GM10248 (cell line): Measurements from ENCODE around the gene AMPD3.

Source experiments
- CTCF ChIA-PET: fragments of 300-600 bp; sonication (Branson Sonifier 250); formaldehyde crosslinking; extraction: SDS; loops from one replicate; lab custom pipeline; 2021; ENCODE audit warnings: antibody characterized with exemption; lab: Yijun Ruan, JAX
- POLR2A ChIA-PET: fragments of 350-650 bp; sonication (Branson Sonifier 250); formaldehyde crosslinking; extraction: SDS; loops from one replicate; lab custom pipeline; 2020; ENCODE audit warnings: antibody characterized with exemption; lab: Yijun Ruan, JAX
- DNase-seq: peaks from one replicate; pipeline ENCODE4 v3.0.0; 2012; ENCODE audit errors: extremely low spot score
- TF ChIP-seq, protein P1 (sequence below): IDR thresholded peaks from 2 replicates; pipeline ENCODE4 v1.5.1; 2012; ENCODE audit warnings: mild to moderate bottlenecking, low read depth; ENCODE audit errors: extremely low read depth, missing control alignments, control extremely low read depth

AMPD3 gene

DNA sequence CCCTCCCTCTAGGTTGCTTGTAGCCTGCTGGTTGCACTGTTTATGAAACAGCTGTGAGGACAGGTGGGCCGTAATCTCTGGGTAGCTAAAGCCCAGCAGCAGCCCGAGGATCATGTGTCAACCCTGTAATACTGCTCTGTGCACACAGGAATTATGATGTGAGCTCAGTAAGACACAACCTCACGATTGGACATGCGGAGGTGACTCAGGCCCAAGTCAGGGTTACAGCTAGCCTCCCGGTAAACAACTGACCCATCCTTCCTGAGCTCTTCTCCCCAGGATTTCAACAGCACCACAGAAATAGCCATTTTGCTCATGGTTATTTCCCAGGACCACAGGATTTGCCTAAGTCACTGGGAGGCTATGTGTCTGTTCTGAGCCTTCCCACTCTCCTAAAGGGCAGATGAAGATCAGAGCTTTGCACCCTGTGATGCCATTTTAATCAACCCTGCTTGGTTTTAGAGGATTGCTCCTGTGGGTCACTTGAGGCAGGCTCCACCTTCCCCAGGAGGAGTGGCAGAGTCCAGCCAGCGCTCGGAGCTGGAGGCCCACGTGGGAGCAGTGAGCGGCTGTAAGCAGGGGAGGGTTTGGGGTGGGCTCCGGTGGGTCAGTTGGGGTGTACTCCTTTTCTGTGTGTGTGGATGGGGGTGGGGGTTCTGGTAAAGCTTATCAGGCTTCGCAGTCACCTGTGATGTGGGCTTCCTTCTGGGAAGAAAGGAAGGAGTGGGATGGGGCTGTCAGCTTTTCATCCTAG lies at the start of gene AMPD3:
Gene AMPD3 (plus strand): TSS at position 387 of the 754 bp plus-strand sequence. CDS start 6,256 bp downstream, outside the sequence.
- ChIA-PET CTCF (interaction anchor here (0.8 to 7.1 kb wide), 11 partner anchors 9 to 199 kb away, joined by 3 to 67 read pairs (median 6); partner anchors contain the start of gene RNF141), POLR2A (interaction anchor here (0.8 to 2.1 kb wide), 2 partner anchors 13 to 348 kb away, joined by 4 to 10 read pairs; no protein-coding TSS in a partner anchor)
- DNase-seq = peak; percentile 51
- TF ChIP-seq, protein P1, sequence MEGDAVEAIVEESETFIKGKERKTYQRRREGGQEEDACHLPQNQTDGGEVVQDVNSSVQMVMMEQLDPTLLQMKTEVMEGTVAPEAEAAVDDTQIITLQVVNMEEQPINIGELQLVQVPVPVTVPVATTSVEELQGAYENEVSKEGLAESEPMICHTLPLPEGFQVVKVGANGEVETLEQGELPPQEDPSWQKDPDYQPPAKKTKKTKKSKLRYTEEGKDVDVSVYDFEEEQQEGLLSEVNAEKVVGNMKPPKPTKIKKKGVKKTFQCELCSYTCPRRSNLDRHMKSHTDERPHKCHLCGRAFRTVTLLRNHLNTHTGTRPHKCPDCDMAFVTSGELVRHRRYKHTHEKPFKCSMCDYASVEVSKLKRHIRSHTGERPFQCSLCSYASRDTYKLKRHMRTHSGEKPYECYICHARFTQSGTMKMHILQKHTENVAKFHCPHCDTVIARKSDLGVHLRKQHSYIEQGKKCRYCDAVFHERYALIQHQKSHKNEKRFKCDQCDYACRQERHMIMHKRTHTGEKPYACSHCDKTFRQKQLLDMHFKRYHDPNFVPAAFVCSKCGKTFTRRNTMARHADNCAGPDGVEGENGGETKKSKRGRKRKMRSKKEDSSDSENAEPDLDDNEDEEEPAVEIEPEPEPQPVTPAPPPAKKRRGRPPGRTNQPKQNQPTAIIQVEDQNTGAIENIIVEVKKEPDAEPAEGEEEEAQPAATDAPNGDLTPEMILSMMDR = no peak

DNA sequence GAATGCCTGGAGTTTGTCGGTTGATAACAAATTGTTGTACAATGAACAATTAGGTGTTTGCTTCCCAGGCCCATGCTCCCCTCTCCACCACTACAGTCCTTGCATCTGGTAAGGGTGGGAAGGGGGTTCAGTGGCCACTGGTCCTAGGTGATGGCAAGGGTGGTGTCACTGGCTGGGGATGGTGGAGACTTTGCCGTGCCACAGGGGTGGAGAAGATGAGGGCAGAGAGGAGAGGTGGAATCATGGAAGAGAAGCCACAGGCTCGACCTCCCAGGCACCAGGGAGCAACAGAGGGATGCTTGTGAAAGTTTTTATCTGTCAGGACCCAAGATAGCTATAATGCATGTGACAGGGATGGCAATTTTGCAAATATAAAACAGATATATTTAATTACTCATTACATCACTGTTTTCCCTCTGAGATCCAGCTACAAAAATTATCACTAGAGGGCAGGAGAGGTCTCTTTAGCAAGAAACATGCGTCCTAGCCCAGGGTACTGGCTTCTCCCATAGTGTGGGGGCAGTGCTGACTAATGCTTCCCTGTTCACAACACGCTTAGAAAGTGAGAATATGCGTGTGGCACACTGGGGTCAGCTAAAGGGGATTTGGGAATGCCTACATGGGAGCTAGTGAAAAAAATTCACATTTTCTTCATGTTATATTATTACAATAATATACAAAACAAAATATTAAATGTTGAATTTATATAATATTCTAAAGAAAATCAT lies 49.0 kb upstream of the AMPD3 start:
- ChIA-PET POLR2A (no interaction called here), CTCF (interaction anchor here (0.7 to 7.0 kb wide), 42 partner anchors 7 to 345 kb away, joined by 3 to 42 read pairs (median 5); partner anchors contain the start of genes AMPD3, CTR9 and RNF141)
- TF ChIP-seq, protein P1 = peak; percentile 56
- DNase-seq = peak; percentile 63

DNA sequence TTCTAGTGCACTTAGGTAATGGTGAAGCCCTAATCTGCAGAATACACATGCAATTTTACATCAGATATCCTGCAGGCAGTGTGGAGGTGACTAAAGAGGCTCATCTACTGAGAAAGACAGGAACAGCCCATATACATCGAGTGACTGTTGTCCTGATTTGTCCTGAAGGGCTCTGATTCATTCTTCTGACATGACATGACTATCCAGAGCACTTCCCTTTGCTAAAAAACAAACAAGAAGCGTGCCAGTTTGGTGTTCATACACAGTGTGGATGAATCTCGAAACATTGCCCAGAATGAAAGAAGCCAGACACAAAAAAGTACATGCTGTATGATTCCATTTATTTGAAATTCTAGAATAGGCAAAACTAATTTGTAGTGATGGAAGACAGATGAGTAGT lies 48.0 kb upstream of the AMPD3 start:
- ChIA-PET POLR2A (no interaction called here), CTCF (interaction anchor here (0.7 to 4.6 kb wide), 22 partner anchors 10 to 331 kb away, joined by 3 to 42 read pairs (median 6); partner anchors contain the start of genes AMPD3 and RNF141)
- TF ChIP-seq, protein P1 = no peak
- no peak for DNase-seq

DNA sequence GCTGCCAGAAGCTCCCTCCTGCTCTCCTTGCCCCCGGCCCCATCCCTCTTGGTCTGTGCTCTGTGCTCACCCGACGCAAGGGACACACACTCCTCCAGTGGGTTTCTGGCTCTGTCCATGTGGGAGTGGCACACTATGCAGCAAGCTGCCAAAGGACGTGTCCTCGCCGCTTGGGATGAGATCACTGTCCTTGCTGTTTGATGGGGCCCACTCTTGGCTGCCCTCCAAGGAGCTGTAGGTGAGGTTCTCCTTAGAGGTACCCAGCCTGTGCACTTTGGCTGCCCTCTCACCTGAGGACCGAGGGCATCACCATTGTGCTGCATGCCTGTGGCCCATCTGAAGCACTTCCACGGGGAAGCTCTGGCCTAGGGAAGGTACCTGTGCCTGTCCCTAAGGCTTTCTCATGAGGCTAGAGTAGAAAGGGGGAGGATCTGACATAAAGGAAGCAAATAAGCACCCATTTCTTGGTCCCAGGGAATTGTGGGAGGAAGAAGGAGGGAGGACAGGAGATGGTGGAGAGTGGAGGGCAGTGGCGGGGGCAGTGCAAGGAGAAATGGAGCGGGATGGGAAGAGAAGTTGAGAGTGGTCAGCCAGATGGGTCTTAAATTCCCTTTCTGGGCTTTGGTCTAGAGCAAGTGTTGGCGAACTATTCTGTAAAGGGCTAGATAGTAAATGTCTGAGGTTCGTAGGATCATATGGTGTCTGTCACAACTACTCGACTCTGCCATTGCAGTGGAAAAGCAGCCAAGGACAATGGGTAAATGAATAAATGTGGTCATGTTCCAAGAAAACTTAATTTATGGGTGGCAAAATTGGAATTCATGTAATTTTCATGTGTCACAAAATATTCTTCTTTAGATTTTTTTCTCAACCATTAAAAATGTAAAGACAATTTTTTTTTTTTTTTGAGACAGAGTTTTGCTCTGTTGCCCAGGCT lies 47.0 kb upstream of the AMPD3 start:
- no peak for DNase-seq
- CTCF ChIA-PET = interaction anchor here (1.1 kb wide), 1 partner anchor 42 kb away, joined by 3 read pairs; no protein-coding TSS in a partner anchor
- TF ChIP-seq, protein P1 = no peak
- POLR2A ChIA-PET = no interaction called here

DNA sequence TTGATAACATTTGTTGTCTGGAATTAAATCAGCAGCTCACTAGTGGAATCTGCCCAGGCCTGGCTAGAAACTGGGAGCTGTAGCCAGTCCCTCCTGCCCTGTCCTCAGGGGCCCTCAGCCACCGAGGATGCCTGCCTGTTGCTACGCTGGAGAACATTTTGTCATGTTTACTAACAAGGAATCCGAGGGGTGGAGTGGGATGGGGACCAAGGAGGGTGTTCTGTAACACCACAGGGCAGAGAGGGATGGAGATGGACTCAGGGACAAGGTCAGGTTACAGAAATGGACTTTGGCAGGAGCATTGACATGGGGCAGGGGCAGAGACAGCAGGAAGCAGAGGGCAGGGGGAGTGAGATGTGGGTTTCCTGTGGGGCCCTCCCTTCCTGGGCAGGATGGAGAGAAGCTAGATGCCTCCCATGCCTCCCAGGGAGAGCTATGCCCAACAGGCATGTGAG lies 45.8 kb upstream of the AMPD3 start:
- POLR2A ChIA-PET = no interaction called here
- DNase-seq = no peak
- CTCF ChIA-PET = interaction anchor here (0.9 to 1.1 kb wide), 4 partner anchors 43 to 326 kb away, joined by 3 read pairs; no protein-coding TSS in a partner anchor
- TF ChIP-seq, protein P1 = no peak
